H9 (cell line): Measurements from ENCODE around the gene SPEM3. TPM values are rescaled to one million over a fixed set of nuclear protein-coding genes. Genes with fewer than 3 reads are reported as not detected.
"Not testable (repeated sequence)": the region's sequence is repeated elsewhere in the genome, so short reads cannot be mapped to it uniquely, and the experiment has no call there.

ENCODE experiments used
- DNase-seq: peaks from one replicate; pipeline ENCODE4 v3.0.0-alpha.2; 2017
- H2AFZ ChIP-seq: one replicate; pipeline ENCODE4 v1.6.1; 2013; ENCODE audit warnings: mild to moderate bottlenecking, low read length, control low read depth, moderate library complexity
- H2AK5ac ChIP-seq: 2 replicates; pipeline ENCODE4 v1.6.1; 2013; ENCODE audit warnings: low read length, control low read depth, mixed read lengths; ENCODE audit not compliant: insufficient read length
- H2BK120ac ChIP-seq: one replicate; pipeline ENCODE4 v1.6.1; 2013; ENCODE audit warnings: low read depth, mild to moderate bottlenecking, low read length, control low read depth, inconsistent platforms; ENCODE audit not compliant: poor library complexity, severe bottlenecking
- H2BK12ac ChIP-seq: 2 replicates; pipeline ENCODE4 v1.6.1; 2013; ENCODE audit warnings: low read length, control low read depth, mixed read lengths, low read depth; ENCODE audit not compliant: insufficient read length
- H2BK15ac ChIP-seq: 2 replicates; pipeline ENCODE4 v1.6.1; 2013; ENCODE audit warnings: low read depth, low read length, control low read depth
- H2BK20ac ChIP-seq: one replicate; pipeline ENCODE4 v1.6.1; 2013; ENCODE audit warnings: low read depth, mild to moderate bottlenecking, low read length, control low read depth, inconsistent platforms; ENCODE audit not compliant: poor library complexity, severe bottlenecking
- H2BK5ac ChIP-seq: 2 replicates; pipeline ENCODE4 v1.6.1; 2013; ENCODE audit warnings: low read length, control low read depth, mixed read lengths; ENCODE audit not compliant: insufficient read length
- H3K14ac ChIP-seq: 2 replicates; pipeline ENCODE4 v1.6.1; 2013; ENCODE audit warnings: low read length, control low read depth; ENCODE audit not compliant: insufficient read depth
- H3K18ac ChIP-seq: 2 replicates; pipeline ENCODE4 v1.6.1; 2013; ENCODE audit warnings: low read depth, mild to moderate bottlenecking, mixed read lengths, low read length, control low read depth; ENCODE audit not compliant: insufficient read length
- H3K23ac ChIP-seq: 2 replicates; pipeline ENCODE4 v1.6.1; 2013; ENCODE audit warnings: low read length, control low read depth, mixed read lengths, low read depth; ENCODE audit not compliant: insufficient read length
- H3K23me2 ChIP-seq: 2 replicates; pipeline ENCODE4 v1.6.1; 2013; ENCODE audit warnings: low read depth, mild to moderate bottlenecking, mixed read lengths, low read length, control low read depth; ENCODE audit not compliant: insufficient read length, poor library complexity, severe bottlenecking
- H3K27ac ChIP-seq: 2 replicates; pipeline ENCODE4 v1.5.1; 2013; ENCODE audit warnings: low read length, control low read depth, mixed read lengths, low read depth; ENCODE audit not compliant: insufficient read length
- H3K27me3 ChIP-seq: 2 replicates; pipeline ENCODE4 v1.6.1; 2013; ENCODE audit warnings: low read length, control low read depth, inconsistent platforms; ENCODE audit not compliant: insufficient read depth
- H3K4ac ChIP-seq: 2 replicates; pipeline ENCODE4 v1.6.1; 2013; ENCODE audit warnings: low read depth, mild to moderate bottlenecking, control low read depth, inconsistent platforms, low read length, moderate library complexity
- H3K4me1 ChIP-seq: 2 replicates; pipeline ENCODE4 v1.6.1; 2013; ENCODE audit warnings: low read length, control low read depth, inconsistent platforms; ENCODE audit not compliant: insufficient read depth
- H3K4me2 ChIP-seq: 2 replicates; pipeline ENCODE4 v1.6.1; 2013; ENCODE audit warnings: low read length, control low read depth, mixed read lengths; ENCODE audit not compliant: insufficient read length, insufficient read depth
- H3K56ac ChIP-seq: 2 replicates; pipeline ENCODE4 v1.6.1; 2013; ENCODE audit warnings: low read depth, mild to moderate bottlenecking, mixed read lengths, low read length, control low read depth; ENCODE audit not compliant: insufficient read length
- H3K79me1 ChIP-seq: 2 replicates; pipeline ENCODE4 v1.6.1; 2013; ENCODE audit warnings: low read depth, mild to moderate bottlenecking, moderate library complexity, low read length, control low read depth, inconsistent platforms; ENCODE audit not compliant: insufficient read depth, poor library complexity, severe bottlenecking
- H3K79me2 ChIP-seq: 2 replicates; pipeline ENCODE4 v1.6.1; 2013; ENCODE audit warnings: low read length, control low read depth, inconsistent platforms; ENCODE audit not compliant: insufficient read depth
- H3K9ac ChIP-seq: 2 replicates; pipeline ENCODE4 v1.6.1; 2013; ENCODE audit warnings: low read length, control low read depth, mixed read lengths; ENCODE audit not compliant: insufficient read length; ENCODE audit errors: extremely low read depth
- H3K9me3 ChIP-seq: one replicate; pipeline ENCODE4 v1.6.1; 2013; ENCODE audit warnings: low read depth, low read length, inconsistent platforms; ENCODE audit not compliant: control insufficient read depth
- H3T11ph ChIP-seq: one replicate; pipeline ENCODE4 v1.6.1; 2013; ENCODE audit warnings: mild to moderate bottlenecking, low read length, control low read depth, inconsistent platforms
- H4K20me1 ChIP-seq: one replicate; pipeline ENCODE4 v1.6.1; 2013; ENCODE audit not compliant: control insufficient read depth, insufficient read length, insufficient read depth
- H4K5ac ChIP-seq: 2 replicates; pipeline ENCODE4 v1.6.1; 2013; ENCODE audit warnings: low read depth, mild to moderate bottlenecking, mixed read lengths, low read length, control low read depth; ENCODE audit not compliant: insufficient read length
- H4K8ac ChIP-seq: replicated peaks from 2 replicates; pipeline ENCODE4 v1.6.1; 2013; ENCODE audit warnings: low read length, control low read depth, mixed read lengths, low read depth; ENCODE audit not compliant: insufficient read length
- H4K91ac ChIP-seq: 2 replicates; pipeline ENCODE4 v1.6.1; 2013; ENCODE audit warnings: low read depth, mild to moderate bottlenecking, moderate library complexity, mixed read lengths, low read length, control low read depth; ENCODE audit not compliant: insufficient read length
- H3K27ac Mint-ChIP-seq, 3 experiments: 2 replicates in 2 of 3; 3 replicates in 1 of 3; pipeline ENCODE4 v1.8.0; 2020 to 2021; ENCODE audit warnings: mixed read lengths in 3 of 3, mild to moderate bottlenecking in 1 of 3, moderate library complexity in 1 of 3
- H3K27me3 Mint-ChIP-seq: 2 replicates; pipeline ENCODE4 v1.8.0; 2021; ENCODE audit warnings: low read depth, mild to moderate bottlenecking, moderate library complexity, mixed read lengths
- H3K36me3 Mint-ChIP-seq, 3 experiments: 2 replicates in 2 of 3; 3 replicates in 1 of 3; pipeline ENCODE4 v1.8.0; 2020 to 2021; ENCODE audit warnings: low read depth in 3 of 3, mixed read lengths in 3 of 3; ENCODE audit not compliant: insufficient read depth in 1 of 3
- H3K4me1 Mint-ChIP-seq, 2 experiments: 2 replicates each; pipeline ENCODE4 v1.8.0; 2020; ENCODE audit warnings: mixed read lengths in 2 of 2
- H3K4me3 Mint-ChIP-seq, 2 experiments: 2 replicates in 1 of 2; 3 replicates in 1 of 2; pipeline ENCODE4 v1.8.0; 2020 to 2021; ENCODE audit warnings: mild to moderate bottlenecking in 2 of 2, mixed read lengths in 2 of 2, moderate library complexity in 1 of 2
- H3K9me3 Mint-ChIP-seq, 2 experiments: 2 replicates in 1 of 2; 3 replicates in 1 of 2; pipeline ENCODE4 v1.8.0; 2020; ENCODE audit warnings: mild to moderate bottlenecking in 2 of 2, mixed read lengths in 2 of 2, moderate library complexity in 1 of 2
- WGBS: extraction: QIAGEN DNeasy Blood & Tissue Kit; methylation state at CpG from one replicate; pipeline ENCODE4 v1.1.7; 2013; ENCODE audit warnings: missing lambda C conversion rate, low lambda C conversion rate, mixed read lengths; ENCODE audit not compliant: insufficient read length; ENCODE audit errors: extremely low coverage; 5-methylcytosine and 5-hydroxymethylcytosine counted together
- total RNA-seq: library from RNA; stranded (reverse); gene quantifications from 2 replicates; pipeline ENCODE4 v1.2.1, GENCODE V29; 2021

SPEM3 gene
- total RNA-seq, 1 experiment from 2014 or later, result not detected

DNA sequence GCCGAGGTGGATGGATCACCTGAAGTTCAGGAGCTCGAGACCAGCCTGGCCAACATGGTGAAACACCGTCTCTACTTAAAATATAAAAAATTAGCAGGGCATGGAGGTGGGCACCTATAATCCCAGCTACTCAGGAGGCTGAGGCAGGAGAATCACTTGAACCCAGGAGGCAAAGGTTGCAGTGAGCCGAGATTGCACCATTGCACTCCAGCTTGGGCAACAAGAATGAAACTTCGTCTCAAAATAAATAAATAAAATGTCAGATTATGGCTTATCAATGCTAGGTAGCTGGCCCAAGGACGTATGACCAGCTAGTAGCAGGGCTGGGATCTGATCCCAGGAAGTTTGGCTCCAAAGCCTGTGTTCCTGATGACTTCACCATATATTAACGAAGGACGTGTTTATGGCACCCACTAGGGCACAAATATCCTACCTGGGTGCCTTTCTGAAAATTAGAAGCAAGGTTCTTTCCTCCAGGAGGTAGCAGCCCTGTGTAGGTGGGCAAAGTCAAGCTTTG, 41.9 kb downstream of the SPEM3 start:
- not testable (repeated sequence) for H4K5ac ChIP-seq, H3K14ac ChIP-seq, H3K4me1 ChIP-seq, H3K27ac Mint-ChIP-seq, H3T11ph ChIP-seq, H3K9me3 ChIP-seq, H3K23me2 ChIP-seq, H2AK5ac ChIP-seq, H2BK5ac ChIP-seq, H3K79me1 ChIP-seq, H2BK120ac ChIP-seq, H3K79me2 ChIP-seq, H3K27ac ChIP-seq, H2BK15ac ChIP-seq, H2BK12ac ChIP-seq, H4K8ac ChIP-seq, H3K9ac ChIP-seq, H4K91ac ChIP-seq, H3K23ac ChIP-seq, H3K9me3 Mint-ChIP-seq, H3K4me1 Mint-ChIP-seq, H3K27me3 ChIP-seq, H3K18ac ChIP-seq, H3K27me3 Mint-ChIP-seq, H2AFZ ChIP-seq, DNase-seq, H3K4me2 ChIP-seq, H3K4me3 Mint-ChIP-seq, H4K20me1 ChIP-seq, H3K56ac ChIP-seq, H3K4ac ChIP-seq, H2BK20ac ChIP-seq
- WGBS, result no CpG with 5 or more reads among the region's 8 CpGs
- peaks cover 1 to 12% (median 2%) of the 10 kb centered on the region in 3 experiments; a peak in 4 of 7 replicates for H3K36me3 Mint-ChIP-seq
